Skeletal muscle tissue (tissue), 4 donors: Measurements from ENCODE around the gene BAHD1. TPM values are rescaled to one million over a fixed set of nuclear protein-coding genes. Genes with fewer than 3 reads are reported as not detected.

Experiments
- H3K27ac ChIP-seq: one replicate; pipeline ENCODE4 v1.7.0; 2013; ENCODE audit warnings: mild to moderate bottlenecking, low read depth, low read length, inconsistent platforms
- H3K27me3 ChIP-seq, 3 donors: one replicate each; pipeline ENCODE4 v1.7.0; 2013; ENCODE audit warnings: low read length in 3 of 3; ENCODE audit not compliant: control insufficient read depth in 3 of 3, insufficient read depth in 3 of 3
- H3K36me3 ChIP-seq, 3 donors: one replicate each; pipeline ENCODE4 v1.7.0; 2013; ENCODE audit warnings: low read length in 3 of 3; ENCODE audit not compliant: control insufficient read depth in 3 of 3, insufficient read depth in 3 of 3
- H3K4me1 ChIP-seq, 3 donors: one replicate each; pipeline ENCODE4 v1.7.0; 2013; ENCODE audit warnings: low read length in 3 of 3, mild to moderate bottlenecking in 3 of 3; ENCODE audit not compliant: control insufficient read depth in 3 of 3, insufficient read depth in 3 of 3
- H3K4me3 ChIP-seq, 3 donors: one replicate each; pipeline ENCODE4 v1.7.0; 2013; ENCODE audit warnings: low read length in 3 of 3
- H3K9ac ChIP-seq, 3 donors: one replicate each; pipeline ENCODE4 v1.7.0; 2013; ENCODE audit warnings: low read length in 3 of 3, mild to moderate bottlenecking in 3 of 3, moderate library complexity in 2 of 3, low read depth in 1 of 3
- H3K9me3 ChIP-seq, 3 donors: one replicate each; pipeline ENCODE4 v1.7.0; 2013; ENCODE audit warnings: low read length in 3 of 3; ENCODE audit not compliant: control insufficient read depth in 3 of 3
- total RNA-seq: library from RNA; depleted of rRNA; stranded (reverse); fragments of >200 nt; gene quantifications from one replicate; pipeline ENCODE4 v1.2.3, GENCODE V29; 2014
- donor health status: Osteomylitis.

Gene BAHD1
- total RNA-seq, 1 donor from 2014 or later: 9.4 TPM

DNA sequence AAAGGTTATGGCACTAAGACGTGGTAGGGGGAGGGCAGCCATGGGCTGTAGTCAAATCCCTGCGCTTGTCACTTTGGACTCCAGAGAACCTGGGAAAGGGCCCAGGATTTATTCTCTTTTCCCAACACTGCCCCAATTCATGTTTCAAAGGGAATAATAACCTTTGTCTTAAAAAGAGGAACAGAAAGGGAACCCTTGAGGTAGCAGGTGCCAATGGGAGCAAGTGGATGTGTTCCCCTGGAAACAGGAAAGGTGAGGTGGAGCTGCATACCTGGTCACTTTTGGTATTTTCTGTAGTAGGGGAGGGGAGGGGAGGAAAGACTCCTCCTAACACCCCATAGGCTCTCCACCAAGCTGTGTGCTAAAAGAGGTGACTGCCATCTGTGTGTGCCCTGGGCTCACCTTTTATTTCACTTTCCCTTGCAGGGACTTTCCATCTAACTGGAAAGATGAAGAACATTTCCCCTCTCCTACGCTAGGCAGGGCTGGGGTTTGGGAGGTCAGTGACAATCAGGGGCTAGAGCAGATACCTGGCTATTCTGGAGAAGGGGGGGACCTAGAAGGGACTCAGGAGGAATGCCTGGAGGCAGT is 23.9 kb downstream of the BAHD1 start:
- no peaks in the 10 kb centered on the region for H3K9me3 ChIP-seq
- H3K27ac ChIP-seq: no peak overlapping the region
- H3K27me3 ChIP-seq: no peaks in the 10 kb centered on the region
- no peak overlapping the region for H3K9ac ChIP-seq
- peaks cover 26 to 49% (median 36%) of the 10 kb centered on the region in 3 donors for H3K36me3 ChIP-seq
- H3K4me3 ChIP-seq: no peak overlapping the region
- peaks cover 0 to 10% (median 0%) of the 10 kb centered on the region in 3 donors for H3K4me1 ChIP-seq

DNA sequence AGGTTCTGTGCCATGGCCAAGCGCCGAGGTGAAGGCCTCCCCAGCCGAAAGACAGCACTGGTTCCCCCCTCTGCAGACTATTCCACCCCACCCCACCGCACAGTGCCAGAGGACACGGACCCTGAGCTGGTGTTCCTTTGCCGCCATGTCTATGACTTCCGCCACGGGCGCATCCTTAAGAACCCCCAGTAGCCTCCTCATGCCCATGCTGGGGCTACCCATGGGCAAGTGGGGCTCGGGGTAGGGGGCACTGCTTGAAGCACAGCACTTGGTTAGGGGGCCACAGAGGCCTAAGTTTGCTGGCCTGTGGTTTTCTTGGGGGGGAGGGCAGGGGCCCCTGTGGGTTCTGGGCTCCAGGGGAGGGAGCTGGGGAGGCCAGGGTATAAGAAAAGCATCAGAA is 25.2 kb downstream of the BAHD1 start:
- H3K27me3 ChIP-seq: no peaks in the 10 kb centered on the region
- H3K4me1 ChIP-seq: peaks cover 7 to 17% (median 8%) of the 10 kb centered on the region in 3 donors
- no peaks in the 10 kb centered on the region for H3K9me3 ChIP-seq
- no peak overlapping the region for H3K27ac ChIP-seq
- H3K36me3 ChIP-seq: peaks cover 20 to 40% (median 30%) of the 10 kb centered on the region in 3 donors
- no peak overlapping the region for H3K9ac ChIP-seq
- no peak overlapping the region for H3K4me3 ChIP-seq

DNA sequence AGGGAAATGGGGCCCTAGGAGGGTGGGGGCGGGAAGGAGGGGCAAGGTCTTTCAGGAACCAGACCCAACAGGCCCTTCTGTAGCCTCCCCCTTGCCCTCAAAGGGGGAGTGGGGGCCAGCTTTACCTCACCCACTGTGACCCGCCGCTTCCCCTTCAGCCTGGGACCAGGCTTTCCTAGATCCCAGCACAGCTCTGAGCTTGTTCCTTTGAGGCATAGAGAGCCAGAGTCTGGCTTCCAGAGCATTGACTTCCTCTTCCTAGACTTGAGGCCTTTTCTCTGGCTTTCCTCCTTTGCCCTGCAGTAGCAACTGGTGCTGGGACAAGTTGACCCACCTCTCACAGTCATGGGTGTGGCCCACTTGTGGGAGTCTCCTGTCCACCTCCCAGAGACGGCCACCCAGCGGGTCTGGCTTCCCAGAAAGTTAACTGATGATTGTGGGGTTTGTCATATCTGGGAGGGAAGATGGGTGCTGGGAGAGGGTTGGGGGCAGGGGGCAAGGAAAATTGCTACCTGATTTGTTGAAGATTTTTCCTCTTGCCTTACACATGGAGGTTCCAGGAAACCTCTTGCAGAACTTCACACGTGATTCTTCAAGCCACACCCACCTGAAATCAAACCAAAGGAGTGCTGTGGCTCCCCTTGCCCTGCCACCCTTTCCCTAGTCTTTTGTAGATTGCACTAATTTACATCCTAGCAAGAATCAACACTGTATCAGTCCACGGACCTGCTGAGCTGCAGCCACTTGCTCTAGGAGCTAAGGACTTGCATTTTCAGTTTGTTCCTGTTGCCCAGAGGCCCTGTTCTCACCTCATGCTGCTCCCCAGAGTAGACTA is 25.9 kb downstream of the BAHD1 start:
- Histone ChIP-seq H3K27me3 (no peaks in the 10 kb centered on the region), H3K27ac (no peak overlapping the region), H3K4me3 (no peak overlapping the region), H3K9me3 (no peaks in the 10 kb centered on the region), H3K4me1 (peaks cover 11 to 20% (median 12%) of the 10 kb centered on the region in 3 donors), H3K36me3 (peaks cover 20 to 40% (median 30%) of the 10 kb centered on the region in 3 donors), H3K9ac (no peak overlapping the region)

DNA sequence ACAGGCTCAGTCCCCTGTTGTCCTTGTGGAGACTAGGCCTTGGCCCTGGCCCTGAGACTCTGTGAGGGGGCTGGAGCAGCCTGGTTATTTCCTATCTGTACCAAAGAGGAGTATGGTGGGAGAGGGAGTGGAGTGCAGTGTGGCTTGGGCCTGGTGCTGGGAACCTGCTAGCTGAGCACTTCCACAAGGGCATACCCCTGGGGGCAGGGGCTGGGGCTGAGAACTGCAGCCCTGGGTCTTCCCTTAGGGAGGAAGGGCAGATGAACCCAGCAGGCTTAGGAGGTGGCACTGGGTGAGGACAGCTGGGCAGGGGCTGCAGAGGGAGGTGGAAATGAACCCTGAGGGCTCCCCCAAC is 26.5 kb downstream of the BAHD1 start:
- H3K27me3 ChIP-seq: no peaks in the 10 kb centered on the region
- no peaks in the 10 kb centered on the region for H3K9me3 ChIP-seq
- H3K36me3 ChIP-seq: peaks cover 17 to 37% (median 29%) of the 10 kb centered on the region in 3 donors
- no peak overlapping the region for H3K9ac ChIP-seq
- H3K4me1 ChIP-seq: peaks cover 17 to 25% (median 18%) of the 10 kb centered on the region in 3 donors
- no peak overlapping the region for H3K4me3 ChIP-seq
- no peak overlapping the region for H3K27ac ChIP-seq

DNA sequence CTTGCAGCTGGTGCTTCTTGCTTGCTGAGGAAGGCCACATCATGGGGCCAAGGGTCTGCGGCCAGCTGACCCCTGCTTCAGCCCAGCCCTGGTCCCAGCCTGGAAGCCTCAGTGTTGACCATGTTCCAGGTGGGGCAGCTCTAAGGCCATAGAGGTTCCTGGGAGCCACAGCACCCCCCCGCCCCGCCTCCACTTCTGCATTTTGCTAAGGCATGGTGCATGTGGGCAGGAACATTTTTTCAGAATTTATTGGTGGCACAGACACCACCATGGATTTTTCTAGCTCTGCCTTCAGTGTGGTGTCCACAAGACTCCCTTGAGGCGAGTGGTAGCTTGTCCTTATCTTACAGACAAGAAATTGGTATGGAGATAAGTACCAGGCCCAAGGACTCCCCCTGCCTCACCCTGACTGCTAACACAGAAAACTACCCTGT is 28.2 kb downstream of the BAHD1 start:
- H3K4me1 ChIP-seq: peaks cover 19 to 23% (median 21%) of the 10 kb centered on the region in 3 donors
- H3K4me3 ChIP-seq: no peak overlapping the region
- H3K27me3 ChIP-seq: no peaks in the 10 kb centered on the region
- H3K9ac ChIP-seq: peak overlapping the region in 1 of 3 donors; percentile 25
- H3K27ac ChIP-seq: no peak overlapping the region
- H3K9me3 ChIP-seq: no peaks in the 10 kb centered on the region
- peaks cover 15 to 29% (median 24%) of the 10 kb centered on the region in 3 donors for H3K36me3 ChIP-seq

DNA sequence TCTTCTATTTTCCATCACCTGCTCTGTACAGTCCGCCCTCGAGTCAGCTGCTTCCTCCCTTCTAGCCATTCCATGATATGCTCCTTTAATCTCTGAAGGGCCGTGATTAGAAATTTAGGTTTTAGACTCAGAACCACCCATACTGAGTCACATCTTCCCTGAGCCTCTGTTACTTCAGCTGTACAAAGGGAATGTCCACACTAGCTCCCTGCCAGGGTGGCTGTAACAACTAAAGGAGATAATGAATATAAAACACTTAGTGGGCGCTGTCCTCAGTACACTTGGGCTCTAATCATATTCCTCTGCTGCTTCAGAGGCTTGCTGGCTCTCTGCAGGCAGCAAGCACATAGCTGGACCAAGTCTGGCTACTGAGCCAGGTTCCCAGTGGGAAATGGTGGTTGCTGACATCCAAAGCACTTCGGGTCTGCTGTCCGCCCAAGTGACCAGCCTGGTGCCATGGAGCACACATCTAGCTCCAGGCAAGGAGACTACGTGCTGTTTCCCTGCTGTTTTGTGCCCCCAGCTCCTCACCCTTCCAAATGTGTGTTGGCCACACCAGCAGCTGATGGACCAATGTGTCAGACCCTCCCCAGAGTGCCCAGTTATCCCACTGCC is 29.1 kb downstream of the BAHD1 start:
- H3K27me3 ChIP-seq: no peaks in the 10 kb centered on the region

DNA sequence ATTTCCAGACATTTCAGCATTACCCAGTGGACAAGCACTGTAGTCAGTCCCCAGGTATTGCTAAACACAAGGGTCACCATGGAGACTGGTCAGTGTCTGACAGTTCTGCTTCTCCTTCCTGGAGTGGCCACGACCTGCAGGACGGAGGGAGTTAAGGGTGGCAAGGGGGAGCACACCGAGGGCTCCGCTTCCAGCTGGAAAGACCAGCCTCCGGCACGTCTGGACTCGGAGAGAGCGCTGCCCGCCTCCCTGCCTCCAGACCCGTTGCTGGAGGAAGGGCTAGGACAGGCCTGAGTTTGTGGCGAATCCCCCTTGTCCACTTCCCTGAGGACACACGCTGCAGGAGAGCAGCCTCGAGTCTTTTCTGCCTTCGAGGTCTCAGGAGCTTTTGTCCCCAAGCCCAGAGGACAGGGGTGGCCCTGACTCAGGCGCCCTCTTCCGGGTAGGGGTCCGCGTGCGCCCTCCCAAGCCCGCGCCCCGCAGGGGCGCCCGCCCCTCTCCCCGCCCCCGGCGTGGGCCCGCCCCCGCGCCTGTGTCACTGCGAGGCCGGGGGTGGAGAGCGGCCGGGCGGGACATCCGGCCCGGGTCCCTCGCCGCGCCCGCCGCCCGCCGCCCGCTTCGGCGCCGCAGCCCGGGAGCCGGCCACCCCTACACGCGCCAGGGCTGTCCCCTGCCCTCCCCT is 29.8 kb downstream of the BAHD1 start, which contains the start of gene CHST14:
CHST14 (plus strand) TSS at position 562 of the 682 bp plus-strand sequence. CDS start 230 bp downstream, outside the sequence.
- Histone ChIP-seq H3K4me1 (peaks cover 17 to 21% (median 19%) of the 10 kb centered on the region in 3 donors), H3K9ac (peak within 1 kb of the TSS; percentile 75 to 85 (median 80)), H3K9me3 (no peaks in the 10 kb centered on the region)

More for the DNA sequence above, 29.1 kb downstream of the BAHD1 start:
- H3K27ac ChIP-seq: peak overlapping the region; percentile 50
- H3K4me3 ChIP-seq: peak overlapping the region; percentile 68 to 72 (median 71)
- H3K36me3 ChIP-seq: peaks cover 12 to 20% (median 14%) of the 10 kb centered on the region in 3 donors
- H3K4me1 ChIP-seq: peaks cover 17 to 21% (median 19%) of the 10 kb centered on the region in 3 donors
- H3K9me3 ChIP-seq: no peaks in the 10 kb centered on the region
- H3K9ac ChIP-seq: peak overlapping the region; percentile 73 to 82 (median 75)

DNA sequence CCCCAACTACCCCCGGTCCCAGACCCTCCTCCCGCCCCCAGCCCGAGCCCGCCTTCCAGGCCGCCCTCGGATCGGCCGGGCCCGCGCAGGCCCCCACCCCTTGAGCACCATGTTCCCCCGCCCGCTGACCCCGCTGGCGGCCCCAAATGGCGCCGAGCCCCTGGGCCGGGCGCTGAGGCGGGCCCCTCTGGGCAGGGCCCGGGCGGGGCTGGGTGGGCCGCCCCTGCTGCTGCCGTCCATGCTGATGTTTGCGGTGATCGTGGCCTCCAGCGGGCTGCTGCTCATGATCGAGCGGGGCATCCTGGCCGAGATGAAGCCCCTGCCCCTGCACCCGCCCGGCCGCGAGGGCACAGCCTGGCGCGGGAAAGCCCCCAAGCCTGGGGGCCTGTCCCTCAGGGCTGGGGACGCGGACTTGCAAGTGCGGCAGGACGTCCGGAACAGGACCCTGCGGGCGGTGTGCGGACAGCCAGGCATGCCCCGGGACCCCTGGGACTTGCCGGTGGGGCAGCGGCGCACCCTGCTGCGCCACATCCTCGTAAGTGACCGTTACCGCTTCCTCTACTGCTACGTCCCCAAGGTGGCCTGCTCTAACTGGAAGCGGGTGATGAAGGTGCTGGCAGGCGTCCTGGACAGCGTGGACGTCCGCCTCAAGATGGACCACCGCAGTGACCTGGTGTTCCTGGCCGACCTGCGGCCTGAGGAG is 30.5 kb downstream of the BAHD1 start:
- Histone ChIP-seq H3K4me1 (peaks cover 17 to 21% (median 19%) of the 10 kb centered on the region in 3 donors), H3K36me3 (peaks cover 4 to 7% (median 6%) of the 10 kb centered on the region in 3 donors), H3K4me3 (peak overlapping the region; percentile 84 to 91 (median 88)), H3K27ac (no peak overlapping the region), H3K27me3 (no peaks in the 10 kb centered on the region), H3K9me3 (no peaks in the 10 kb centered on the region), H3K9ac (peak overlapping the region; percentile 72 to 85 (median 80))

More for the DNA sequence above, 29.8 kb downstream of the BAHD1 start, which contains the start of gene CHST14:
- Histone ChIP-seq H3K27me3 (no peaks in the 10 kb centered on the region), H3K36me3 (peaks cover 6 to 13% (median 10%) of the 10 kb centered on the region in 3 donors), H3K4me3 (peak within 1 kb of the TSS; percentile 84 to 91 (median 88)), H3K27ac (peak within 1 kb of the TSS; percentile 50)

DNA sequence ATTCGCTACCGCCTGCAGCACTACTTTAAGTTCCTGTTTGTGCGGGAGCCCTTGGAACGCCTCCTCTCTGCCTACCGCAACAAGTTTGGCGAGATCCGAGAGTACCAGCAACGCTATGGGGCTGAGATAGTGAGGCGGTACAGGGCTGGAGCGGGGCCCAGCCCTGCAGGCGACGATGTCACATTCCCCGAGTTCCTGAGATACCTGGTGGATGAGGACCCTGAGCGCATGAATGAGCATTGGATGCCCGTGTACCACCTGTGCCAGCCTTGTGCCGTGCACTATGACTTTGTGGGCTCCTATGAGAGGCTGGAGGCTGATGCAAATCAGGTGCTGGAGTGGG is 31.0 kb downstream of the BAHD1 start:
- H3K36me3 ChIP-seq: peaks cover 3 to 4% (median 3%) of the 10 kb centered on the region in 3 donors
- H3K9me3 ChIP-seq: no peaks in the 10 kb centered on the region
- peak overlapping the region; percentile 84 to 91 (median 88) for H3K4me3 ChIP-seq
- H3K4me1 ChIP-seq: peaks cover 17 to 21% (median 19%) of the 10 kb centered on the region in 3 donors
- H3K27me3 ChIP-seq: no peaks in the 10 kb centered on the region
- peak overlapping the region; percentile 72 to 85 (median 80) for H3K9ac ChIP-seq
- no peak overlapping the region for H3K27ac ChIP-seq
